PFSK-1 (cell line): ENCODE data around the gene LRRC3.

Source experiments
- FOXP2 ChIP-seq: optimal IDR thresholded peaks from 2 replicates; pipeline ENCODE3; 2011; ENCODE audit warnings: borderline replicate concordance, control low read depth, inconsistent platforms; ENCODE audit not compliant: insufficient read depth; ENCODE audit errors: extremely low read length, extremely low read depth
- POLR2AphosphoS5 ChIP-seq: IDR thresholded peaks from 2 replicates; pipeline ENCODE4 v1.6.1; 2012; ENCODE audit warnings: low read depth, mild to moderate bottlenecking, control low read depth, low read length, moderate library complexity
- REST ChIP-seq, 2 experiments: IDR thresholded peaks; 2 replicates each; pipeline versions ENCODE4 v1.6.1 to v1.8.0; 2011 to 2012; ENCODE audit warnings: low read depth in 2 of 2, low read length in 2 of 2, control low read depth in 1 of 2, inconsistent platforms in 1 of 2, mild to moderate bottlenecking in 1 of 2, moderate library complexity in 1 of 2; ENCODE audit not compliant: insufficient read depth in 1 of 2
- SIN3A ChIP-seq: IDR thresholded peaks from 2 replicates; pipeline ENCODE4 v1.6.1; 2012; ENCODE audit warnings: mild to moderate bottlenecking, low read length, moderate library complexity, borderline replicate concordance; ENCODE audit not compliant: insufficient read depth
- TAF1 ChIP-seq: IDR thresholded peaks from 2 replicates; pipeline ENCODE4 v1.6.1; 2012; ENCODE audit warnings: low read length, control low read depth, borderline replicate concordance; ENCODE audit not compliant: insufficient read depth

Gene LRRC3

GRCh38 chr21:44416193-44416592 lies 39.1 kb upstream of the LRRC3 start:
- TF ChIP-seq TAF1 (no peak), FOXP2 (no peak), REST (IDR thresholded peaks at IDR 0.05; ENCODE audit: insufficient read depth in 1 of 2, low read depth in 2 of 2, low read length in 2 of 2) (no peak), SIN3A (no peak), POLR2AphosphoS5 (no peak)

GRCh38 chr21:44418108-44418875 lies 37.0 kb upstream of the LRRC3 start:
- no peak for TF ChIP-seq TAF1
- TF ChIP-seq FOXP2, result no peak

- TF ChIP-seq TAF1, result no peak
- no peak for TF ChIP-seq REST (IDR thresholded peaks at IDR 0.05; ENCODE audit: insufficient read depth in 1 of 2, low read depth in 2 of 2, low read length in 2 of 2)
- no peak for TF ChIP-seq POLR2AphosphoS5
- no peak for TF ChIP-seq FOXP2
- no peak for TF ChIP-seq SIN3A
Measured at GRCh38 chr21:44418876-44419230, 36.5 kb upstream of the LRRC3 start.

- no peak for TF ChIP-seq SIN3A
- TF ChIP-seq TAF1, result no peak
- no peak for TF ChIP-seq FOXP2
- no peak for TF ChIP-seq POLR2AphosphoS5
- TF ChIP-seq REST (IDR thresholded peaks at IDR 0.05; ENCODE audit: insufficient read depth in 1 of 2, low read depth in 2 of 2, low read length in 2 of 2), result no peak
Measured at GRCh38 chr21:44419679-44420078, 35.6 kb upstream of the LRRC3 start.

- TF ChIP-seq FOXP2 (no peak), REST (IDR thresholded peaks at IDR 0.05; ENCODE audit: insufficient read depth in 1 of 2, low read depth in 2 of 2, low read length in 2 of 2) (no peak), POLR2AphosphoS5 (no peak), SIN3A (no peak), TAF1 (no peak)
Measured at GRCh38 chr21:44420416-44421205, 34.7 kb upstream of the LRRC3 start.
